Measurements from ENCODE around the gene MATR3.

DNA sequence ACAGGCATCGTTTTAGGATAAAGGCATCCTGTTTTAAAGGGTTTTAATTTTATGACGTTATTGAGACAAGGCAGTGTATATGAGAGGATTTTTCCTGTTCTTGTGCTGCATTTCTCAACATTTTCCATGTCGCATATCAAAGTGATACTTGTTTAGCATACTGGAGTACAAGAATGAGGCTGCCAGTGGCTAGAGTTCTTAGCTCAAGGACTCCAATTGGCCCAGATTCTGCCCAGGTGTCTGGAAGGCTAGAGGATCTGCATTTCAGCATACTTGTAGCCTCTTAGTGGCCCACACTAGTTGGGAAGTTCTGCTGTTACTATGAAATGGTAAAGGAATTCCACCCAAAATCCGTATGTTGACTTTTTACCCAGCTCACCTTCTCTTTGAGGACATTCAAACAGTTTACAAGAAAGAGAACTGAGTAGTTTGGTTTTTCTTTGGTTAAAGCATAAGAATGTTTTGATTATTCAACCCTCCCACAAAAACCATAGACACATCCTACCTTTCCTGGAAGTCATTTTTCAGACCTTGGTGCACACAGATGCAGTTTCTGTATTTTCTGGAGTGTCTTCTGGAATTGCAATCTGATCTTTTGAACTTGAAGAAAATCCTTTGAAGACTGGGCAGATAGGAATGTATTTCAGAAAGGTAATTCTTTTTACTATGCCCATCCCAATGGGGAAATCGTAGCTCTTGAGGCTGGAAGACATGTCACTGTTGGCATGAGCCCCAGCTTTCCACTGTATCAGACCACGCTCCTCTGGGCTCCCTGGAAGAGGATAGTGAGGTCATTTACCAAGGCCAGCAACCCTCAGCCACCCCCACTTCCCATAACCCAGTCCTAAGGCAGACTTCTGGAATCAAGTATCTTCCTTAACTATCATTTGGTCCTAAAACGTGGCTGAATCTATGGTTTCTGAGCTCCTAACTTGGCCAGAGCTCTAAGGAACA lies 78.2 kb downstream of the MATR3 start:
- TF ChIP-seq, protein P1, sequence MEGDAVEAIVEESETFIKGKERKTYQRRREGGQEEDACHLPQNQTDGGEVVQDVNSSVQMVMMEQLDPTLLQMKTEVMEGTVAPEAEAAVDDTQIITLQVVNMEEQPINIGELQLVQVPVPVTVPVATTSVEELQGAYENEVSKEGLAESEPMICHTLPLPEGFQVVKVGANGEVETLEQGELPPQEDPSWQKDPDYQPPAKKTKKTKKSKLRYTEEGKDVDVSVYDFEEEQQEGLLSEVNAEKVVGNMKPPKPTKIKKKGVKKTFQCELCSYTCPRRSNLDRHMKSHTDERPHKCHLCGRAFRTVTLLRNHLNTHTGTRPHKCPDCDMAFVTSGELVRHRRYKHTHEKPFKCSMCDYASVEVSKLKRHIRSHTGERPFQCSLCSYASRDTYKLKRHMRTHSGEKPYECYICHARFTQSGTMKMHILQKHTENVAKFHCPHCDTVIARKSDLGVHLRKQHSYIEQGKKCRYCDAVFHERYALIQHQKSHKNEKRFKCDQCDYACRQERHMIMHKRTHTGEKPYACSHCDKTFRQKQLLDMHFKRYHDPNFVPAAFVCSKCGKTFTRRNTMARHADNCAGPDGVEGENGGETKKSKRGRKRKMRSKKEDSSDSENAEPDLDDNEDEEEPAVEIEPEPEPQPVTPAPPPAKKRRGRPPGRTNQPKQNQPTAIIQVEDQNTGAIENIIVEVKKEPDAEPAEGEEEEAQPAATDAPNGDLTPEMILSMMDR (IDR thresholded peaks at IDR 0.05): no peak
- TF ChIP-seq POLR2A (IDR thresholded peaks at IDR 0.05) (no peak), POLR2AphosphoS5 (IDR thresholded peaks at IDR 0.05) (no peak)
